Fibroblast of villous mesenchyme (primary cell): ENCODE data around the gene MRPS11. TPM values are rescaled to one million over a fixed set of nuclear protein-coding genes. Genes with fewer than 3 reads are reported as not detected.
A peak's percentile ranks its signal among the peaks of the same experiment; 100 is the strongest.

ENCODE experiments used
- DNase-seq: peaks from one replicate; pipeline ENCODE4 v3.0.0-alpha.2; 2010; ENCODE audit warnings: low read depth
- H3K4me3 ChIP-seq: 2 replicates; pipeline ENCODE4 v1.5.1; 2011; ENCODE audit warnings: low read depth, mild to moderate bottlenecking, low read length
- CTCF ChIP-seq: IDR thresholded peaks from 2 replicates; pipeline ENCODE4 v1.5.1; 2012; ENCODE audit warnings: low read depth, mild to moderate bottlenecking, low read length; ENCODE audit not compliant: insufficient read depth
- total RNA-seq: library from RNA; depleted of rRNA; stranded (reverse); fragments of >200 nt; gene quantifications from 2 replicates; pipeline ENCODE4 v1.2.3, GENCODE V29; 2012

Gene MRPS11
- total RNA-seq, 1 donor = 22.0 TPM

GRCh38 chr15:88505721-88506120 is 38.2 kb downstream of the MRPS11 start:
- no peak overlapping the region for H3K4me3 ChIP-seq
- no peak for TF ChIP-seq CTCF
- DNase-seq = no peak

- no peak for TF ChIP-seq CTCF
Measured at GRCh38 chr15:88506628-88507027, 39.1 kb downstream of the MRPS11 start.

GRCh38 chr15:88509321-88509720 is 41.8 kb downstream of the MRPS11 start:
- TF ChIP-seq CTCF = no peak
- no peak overlapping the region for H3K4me3 ChIP-seq
- DNase-seq = no peak

More at GRCh38 chr15:88506628-88507027, 39.1 kb downstream of the MRPS11 start:
- DNase-seq = no peak
- H3K4me3 ChIP-seq = no peak overlapping the region

- TF ChIP-seq CTCF = no peak
- no peak for DNase-seq
- no peak overlapping the region for H3K4me3 ChIP-seq
Measured at GRCh38 chr15:88509964-88510363, 42.5 kb downstream of the MRPS11 start.

GRCh38 chr15:88511161-88511560 is 43.7 kb downstream of the MRPS11 start:
- TF ChIP-seq CTCF = no peak
- H3K4me3 ChIP-seq = no peak overlapping the region
- DNase-seq = no peak

- no peak overlapping the region for H3K4me3 ChIP-seq
- DNase-seq = no peak
- TF ChIP-seq CTCF = no peak
Measured at GRCh38 chr15:88512078-88512477, 44.6 kb downstream of the MRPS11 start.

- no peak overlapping the region for H3K4me3 ChIP-seq
- TF ChIP-seq CTCF = no peak
- peak; percentile 57 for DNase-seq
Measured at GRCh38 chr15:88512601-88513000, 45.1 kb downstream of the MRPS11 start.
